Measurements from ENCODE around the gene HTRA1. TPM values are rescaled to one million over a fixed set of nuclear protein-coding genes. Genes with fewer than 3 reads are reported as not detected.

HTRA1 gene
- total RNA-seq, 1 experiment from 2014 or later: 0.70 TPM

- no peaks in the 10 kb centered on the region for H3K9me3 ChIP-seq
- TF ChIP-seq CTCF (IDR thresholded peaks at IDR 0.05; ENCODE audit: insufficient read depth in 1 of 2, low read depth in 1 of 2, low read length in 1 of 2, severe bottlenecking in 1 of 2, unreplicated experiment in 1 of 2): no peak
- Mint-ChIP-seq H3K4me3 (ENCODE audit: unreplicated experiment) (no peak overlapping the region), H3K36me3 (ENCODE audit: insufficient read depth, unreplicated experiment) (no peaks in the 10 kb centered on the region), H3K27me3 (ENCODE audit: insufficient read depth, unreplicated experiment) (peaks cover 2% of the 10 kb centered on the region), H3K27ac (ENCODE audit: unreplicated experiment) (no peak overlapping the region), H3K9me3 (ENCODE audit: unreplicated experiment) (no peaks in the 10 kb centered on the region), H3K4me1 (ENCODE audit: low read depth, unreplicated experiment) (peaks cover 12% of the 10 kb centered on the region)
- no peak overlapping the region for H3K4me3 ChIP-seq (ENCODE audit: low read depth, low read length)
- no peaks in the 10 kb centered on the region for H3K27me3 ChIP-seq (replicated peaks; ENCODE audit: control insufficient read depth, insufficient read depth, low read length)
- no peak for DNase-seq
- H3K36me3 ChIP-seq (ENCODE audit: control insufficient read depth, insufficient read depth, low read length): no peaks in the 10 kb centered on the region
- CTCF ChIA-PET: interaction anchor here (2.0 kb wide), 1 partner anchor 39 kb away, joined by 22 read pairs; no protein-coding TSS in a partner anchor
- intact Hi-C loops (cut with micrococcal nuclease; ENCODE audit: unreplicated experiment): loop anchor here (1.0 to 5.0 kb wide), 2 partner anchors 38 to 175 kb away; no protein-coding TSS in a partner anchor
- peaks cover 4% of the 10 kb centered on the region for H3K4me1 ChIP-seq
- no TSS peak for BruUV-seq (replicated peaks)
- POLR2A ChIA-PET: no interaction called here
These were observed 65.5 kb downstream of the HTRA1 start for GRCh38 chr10:122526892-122527291.

- DNase-seq: no peak
- Mint-ChIP-seq H3K27ac (ENCODE audit: unreplicated experiment) (no peak overlapping the region), H3K4me3 (ENCODE audit: unreplicated experiment) (no peak overlapping the region), H3K27me3 (ENCODE audit: insufficient read depth, unreplicated experiment) (no peaks in the 10 kb centered on the region), H3K36me3 (ENCODE audit: insufficient read depth, unreplicated experiment) (no peaks in the 10 kb centered on the region), H3K9me3 (ENCODE audit: unreplicated experiment) (no peaks in the 10 kb centered on the region), H3K4me1 (ENCODE audit: low read depth, unreplicated experiment) (peaks cover 24% of the 10 kb centered on the region)
- Histone ChIP-seq H3K36me3 (ENCODE audit: control insufficient read depth, insufficient read depth, low read length) (no peaks in the 10 kb centered on the region), H3K4me1 (peaks cover 20% of the 10 kb centered on the region), H3K4me3 (ENCODE audit: low read depth, low read length) (no peak overlapping the region), H3K27me3 (replicated peaks; ENCODE audit: control insufficient read depth, insufficient read depth, low read length) (no peaks in the 10 kb centered on the region), H3K9me3 (no peaks in the 10 kb centered on the region)
- no peak for TF ChIP-seq CTCF (IDR thresholded peaks at IDR 0.05; ENCODE audit: insufficient read depth in 1 of 2, low read depth in 1 of 2, low read length in 1 of 2, severe bottlenecking in 1 of 2, unreplicated experiment in 1 of 2)
- BruUV-seq (replicated peaks): no TSS peak
- CTCF ChIA-PET: no interaction called here
- POLR2A ChIA-PET: no interaction called here
- intact Hi-C loops (cut with micrococcal nuclease; ENCODE audit: unreplicated experiment): no loop called here
These were observed 68.8 kb downstream of the HTRA1 start for GRCh38 chr10:122530177-122530576.

GRCh38 chr10:122531261-122531660 is 69.9 kb downstream of the HTRA1 start:
- Mint-ChIP-seq H3K9me3 (ENCODE audit: unreplicated experiment) (no peaks in the 10 kb centered on the region), H3K4me1 (ENCODE audit: low read depth, unreplicated experiment) (peaks cover 24% of the 10 kb centered on the region), H3K36me3 (ENCODE audit: insufficient read depth, unreplicated experiment) (no peaks in the 10 kb centered on the region), H3K4me3 (ENCODE audit: unreplicated experiment) (no peak overlapping the region), H3K27ac (ENCODE audit: unreplicated experiment) (peak overlapping the region; percentile 33), H3K27me3 (ENCODE audit: insufficient read depth, unreplicated experiment) (no peaks in the 10 kb centered on the region)
- H3K27me3 ChIP-seq (replicated peaks; ENCODE audit: control insufficient read depth, insufficient read depth, low read length): no peaks in the 10 kb centered on the region
- no TSS peak for BruUV-seq (replicated peaks)
- POLR2A ChIA-PET: no interaction called here
- H3K36me3 ChIP-seq (ENCODE audit: control insufficient read depth, insufficient read depth, low read length): no peaks in the 10 kb centered on the region
- peaks cover 20% of the 10 kb centered on the region for H3K4me1 ChIP-seq
- CTCF ChIA-PET: interaction anchor here (0.6 kb wide), 1 partner anchor 11 kb away, joined by 3 read pairs; no protein-coding TSS in a partner anchor
- intact Hi-C loops (cut with micrococcal nuclease; ENCODE audit: unreplicated experiment): no loop called here
- no peaks in the 10 kb centered on the region for H3K9me3 ChIP-seq
- no peak for TF ChIP-seq CTCF (IDR thresholded peaks at IDR 0.05; ENCODE audit: insufficient read depth in 1 of 2, low read depth in 1 of 2, low read length in 1 of 2, severe bottlenecking in 1 of 2, unreplicated experiment in 1 of 2)
- H3K4me3 ChIP-seq (ENCODE audit: low read depth, low read length): no peak overlapping the region
- DNase-seq: no peak
